GM18505 (cell line): ENCODE measurements around the gene PACSIN2.

Source experiments
- ATAC-seq: cut with Tn5 transposase; IDR thresholded peaks from one replicate; pipeline ENCODE4 v1.9.1; 2021; ENCODE audit not compliant: unreplicated experiment
- POLR2A ChIP-seq: IDR thresholded peaks from 4 replicates; pipeline ENCODE4 v1.6.1; 2011; ENCODE audit warnings: borderline replicate concordance; ENCODE audit not compliant: insufficient read depth, insufficient read length; ENCODE audit errors: extremely low read depth

The PACSIN2 gene

GRCh38 chr22:42848941-42849550 is 165.9 kb downstream of the PACSIN2 start:
- TF ChIP-seq POLR2A, result no peak
- ATAC-seq, result no peak

DNA sequence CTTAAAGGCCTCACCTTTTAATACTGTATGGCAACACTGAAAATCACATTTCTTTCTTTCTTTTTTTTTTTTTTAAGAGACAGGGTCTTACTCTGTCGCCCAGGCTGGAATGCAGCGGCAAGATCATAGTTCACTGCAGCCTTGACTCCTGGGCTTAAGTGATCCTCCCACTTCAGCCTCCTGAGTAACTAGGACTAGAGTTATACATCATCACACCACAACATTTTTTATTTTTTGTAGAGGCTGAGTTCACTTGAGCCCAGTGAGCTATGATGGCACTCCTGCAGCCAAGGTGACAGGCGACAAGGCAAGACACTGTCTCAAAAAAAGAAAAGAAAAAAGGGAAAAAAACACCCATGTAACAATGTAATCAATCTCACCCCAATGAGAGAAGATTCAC is 167.8 kb downstream of the PACSIN2 start:
- no peak for ATAC-seq

DNA sequence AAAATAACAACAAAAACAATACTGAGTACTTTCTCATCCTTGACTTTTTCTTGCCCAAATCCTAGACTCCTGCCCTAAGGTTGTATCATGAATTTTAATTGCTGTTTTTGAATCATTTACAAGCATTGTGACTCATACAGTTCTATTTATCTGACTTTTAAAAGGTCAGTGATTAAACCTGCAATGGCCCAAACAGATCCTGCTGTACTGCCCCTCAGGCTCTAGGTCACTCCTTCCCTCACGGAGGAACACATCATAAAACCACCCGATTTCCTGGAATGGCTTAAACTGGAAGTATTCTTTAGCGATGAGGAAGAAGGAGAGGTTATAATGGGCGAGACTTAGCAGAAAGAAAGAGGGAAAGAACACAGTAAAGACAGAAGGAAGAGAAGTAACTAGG is 170.2 kb downstream of the PACSIN2 start:
- TF ChIP-seq POLR2A, result no peak
- no peak for ATAC-seq

More for the DNA sequence above, 167.8 kb downstream of the PACSIN2 start:
- no peak for TF ChIP-seq POLR2A

DNA sequence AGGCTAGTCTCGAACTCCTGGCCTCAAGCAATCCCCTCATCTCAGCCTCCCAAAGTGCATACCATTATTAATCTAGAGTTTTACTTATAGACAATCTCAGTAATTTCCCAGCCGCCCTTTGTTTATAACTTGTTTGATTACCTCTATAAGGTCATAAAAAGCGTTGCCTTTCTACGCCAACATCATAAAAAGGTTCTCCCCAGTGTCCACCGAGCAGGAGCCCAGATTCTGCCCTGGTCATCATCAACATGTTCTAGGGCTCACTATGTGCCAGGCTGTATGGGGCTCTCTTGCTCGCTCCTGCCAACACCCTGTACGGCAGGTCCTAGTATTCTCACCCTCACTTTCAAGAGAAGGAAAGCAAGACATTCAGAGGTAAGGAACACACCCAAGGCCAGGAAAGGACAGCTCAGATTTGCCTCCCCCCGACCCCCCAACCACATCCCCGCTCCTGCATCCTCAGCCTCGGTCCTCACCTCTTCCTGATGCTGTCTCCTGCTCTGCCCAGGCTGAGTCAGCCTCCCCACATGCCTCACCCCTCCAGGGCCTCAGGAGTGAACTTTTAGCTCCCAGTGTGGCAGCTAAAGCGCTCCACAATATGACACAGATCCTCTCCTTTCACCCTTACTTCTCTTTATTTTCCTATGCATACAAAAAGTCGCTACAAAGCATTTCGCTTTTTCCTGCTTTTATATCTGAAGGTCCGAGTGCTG is 172.1 kb downstream of the PACSIN2 start:
- no peak for TF ChIP-seq POLR2A
- no peak for ATAC-seq

GRCh38 chr22:42841444-42841843 is 173.5 kb downstream of the PACSIN2 start:
- ATAC-seq, result no peak
- no peak for TF ChIP-seq POLR2A

DNA sequence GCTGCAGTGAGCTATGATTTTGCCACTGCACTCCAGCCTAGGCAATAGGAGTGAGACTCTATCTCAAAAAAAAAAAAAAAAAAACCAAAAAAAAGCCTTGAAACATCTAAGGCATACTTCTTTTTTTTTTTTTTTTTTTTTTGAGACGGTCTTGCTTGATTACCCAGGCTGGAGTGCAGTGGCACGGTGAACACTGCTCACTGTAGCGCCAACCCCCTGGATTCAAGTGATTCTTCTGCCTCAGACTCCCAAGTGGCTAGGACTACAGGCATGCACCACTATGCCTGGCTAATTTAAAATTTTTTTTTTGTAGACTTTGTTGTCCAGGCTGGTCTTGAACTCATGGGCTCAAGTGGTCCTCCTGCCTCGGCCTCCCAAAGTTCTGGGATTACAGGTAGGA is 177.4 kb downstream of the PACSIN2 start:
- no peak for ATAC-seq
- no peak for TF ChIP-seq POLR2A

GRCh38 chr22:42836026-42836425 is 178.9 kb downstream of the PACSIN2 start:
- TF ChIP-seq POLR2A, result no peak
- ATAC-seq, result no peak

- no peak for TF ChIP-seq POLR2A
- no peak for ATAC-seq
Measured at GRCh38 chr22:42834177-42834949, 180.6 kb downstream of the PACSIN2 start.

DNA sequence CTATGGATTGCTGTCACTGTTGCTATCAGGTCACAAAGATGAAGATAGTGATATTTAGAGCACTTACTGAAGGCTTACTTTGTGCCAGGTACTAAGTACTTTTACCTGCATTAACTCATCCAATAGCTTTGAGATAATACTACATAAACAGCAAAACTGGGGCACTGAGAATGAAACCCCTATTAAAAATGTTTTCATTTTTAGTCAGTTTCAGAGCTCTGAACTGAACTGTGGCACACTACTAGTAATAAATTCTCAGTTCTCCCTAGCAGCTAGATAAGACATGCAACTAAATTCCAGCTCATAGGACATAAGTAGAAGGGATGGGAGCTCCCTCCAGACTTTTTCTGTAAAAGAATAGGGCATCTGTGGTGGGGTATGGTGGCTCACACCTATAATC is 181.8 kb downstream of the PACSIN2 start:
- no peak for TF ChIP-seq POLR2A
- ATAC-seq, result no peak

DNA sequence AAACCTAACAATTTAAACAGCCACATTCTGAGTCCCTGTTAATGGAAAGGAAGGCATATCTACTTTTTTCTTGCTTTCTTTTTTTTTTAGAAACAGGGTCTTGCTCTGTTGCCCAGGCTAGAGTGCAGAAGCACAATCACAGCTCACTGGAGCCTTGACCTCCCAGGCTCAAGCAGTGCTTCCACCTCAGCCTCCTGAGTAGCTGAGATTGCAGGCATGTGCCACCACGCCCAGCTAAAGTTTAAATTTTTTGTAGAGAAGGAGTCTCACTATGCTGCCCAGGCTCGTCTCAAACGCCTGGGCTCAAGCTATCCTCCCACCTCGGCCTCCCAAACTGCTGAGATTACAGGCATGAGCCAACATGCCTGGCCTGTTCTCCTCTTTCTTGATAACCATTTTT is 183.2 kb downstream of the PACSIN2 start:
- no peak for ATAC-seq
- no peak for TF ChIP-seq POLR2A

DNA sequence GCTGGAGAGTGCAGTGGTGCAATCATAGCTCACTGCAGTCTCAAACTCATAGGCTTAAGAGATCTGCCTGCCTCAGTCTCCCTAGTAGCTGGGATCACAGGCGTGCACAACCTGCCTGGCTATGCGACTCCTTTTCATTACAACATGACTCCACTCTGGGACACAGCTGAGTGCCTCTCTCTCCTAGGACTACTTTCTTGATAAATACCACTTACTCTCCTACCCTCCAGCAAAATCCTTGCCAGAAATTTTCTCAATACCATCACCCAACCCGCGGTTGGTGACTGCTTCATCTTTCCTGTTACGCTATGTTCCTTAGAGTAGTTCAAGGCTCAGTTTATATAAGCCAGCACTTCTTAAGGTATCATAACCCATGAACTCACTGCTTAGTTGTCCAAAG is 184.8 kb downstream of the PACSIN2 start:
- no peak for ATAC-seq
- TF ChIP-seq POLR2A, result no peak

DNA sequence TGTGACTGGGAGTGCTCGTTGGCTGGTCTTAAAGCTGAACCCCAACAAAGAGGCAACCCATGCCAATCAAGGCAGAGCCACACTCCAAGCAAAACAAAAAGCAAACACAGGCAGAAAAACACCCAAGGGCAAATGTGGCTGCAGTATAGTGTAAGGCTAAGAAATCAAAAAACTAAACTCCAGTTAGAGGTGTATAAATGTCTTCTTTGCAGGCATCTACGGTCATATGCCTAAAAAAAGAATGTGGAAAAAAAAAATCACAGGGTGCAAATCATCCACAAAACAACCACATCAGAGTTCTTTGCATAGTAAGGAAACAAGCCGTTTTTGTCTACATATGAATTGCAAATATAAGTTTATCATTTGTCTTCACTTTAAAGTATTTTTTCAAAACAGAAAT is 185.6 kb downstream of the PACSIN2 start:
- no peak for TF ChIP-seq POLR2A
- no peak for ATAC-seq

GRCh38 chr22:42825796-42826195 is 189.2 kb downstream of the PACSIN2 start:
- no peak for TF ChIP-seq POLR2A
- ATAC-seq, result no peak

- no peak for TF ChIP-seq POLR2A
- no peak for ATAC-seq
Measured at GRCh38 chr22:42821386-42821785, 193.6 kb downstream of the PACSIN2 start.
